GM12878 (cell line): ENCODE data around the gene HRH3.

Experiments
- CEBPB ChIP-seq, 2 experiments: fragments of 150-350 bp in 1 of 2; IDR thresholded peaks; 2 replicates each; pipeline ENCODE4 v1.6.1; 2012 to 2014; ENCODE audit warnings: low read depth in 2 of 2, low read length in 2 of 2, borderline replicate concordance in 1 of 2, inconsistent platforms in 1 of 2
- CTCF ChIP-seq, 3 experiments: IDR thresholded peaks in 2 of 3; conservative IDR thresholded peaks in 1 of 3; 2 replicates each; pipeline ENCODE4 v1.5.1; 2011; ENCODE audit warnings: low read depth in 3 of 3, low read length in 3 of 3, mild to moderate bottlenecking in 3 of 3, control low read depth in 2 of 3, moderate library complexity in 2 of 3, inconsistent platforms in 1 of 3, mixed read lengths in 1 of 3; ENCODE audit not compliant: control insufficient read depth in 2 of 3, insufficient read depth in 1 of 3; ENCODE audit errors: extremely low read depth in 1 of 3
- E4F1 ChIP-seq: fragments of 450-650 bp; IDR thresholded peaks from 2 replicates; pipeline ENCODE4 v1.6.1; 2018; ENCODE audit warnings: borderline replicate concordance, mild to moderate bottlenecking; ENCODE audit not compliant: partially characterized antibody
- HSF1 ChIP-seq: fragments of 150-350 bp; IDR thresholded peaks from 2 replicates; pipeline ENCODE4 v1.6.1; 2014; ENCODE audit warnings: mild to moderate bottlenecking, low read depth, low read length
- POLR2AphosphoS5 ChIP-seq: IDR thresholded peaks from 2 replicates; pipeline ENCODE4 v1.6.1; 2011; ENCODE audit warnings: mild to moderate bottlenecking, low read length, inconsistent platforms
- RAD21 ChIP-seq: IDR thresholded peaks from 2 replicates; pipeline ENCODE4 v1.6.1; 2011; ENCODE audit warnings: mild to moderate bottlenecking, low read depth, low read length, moderate library complexity; ENCODE audit not compliant: insufficient read depth
- TAF1 ChIP-seq: IDR thresholded peaks from 2 replicates; pipeline ENCODE4 v1.6.1; 2011; ENCODE audit warnings: mild to moderate bottlenecking, low read depth, low read length, borderline replicate concordance

- TF ChIP-seq TAF1 = no peak
- TF ChIP-seq E4F1 = no peak
- no peak for TF ChIP-seq CTCF (IDR thresholded peaks at IDR 0.05 in 2 of 3, conservative IDR thresholded peaks at IDR 0.05 in 1 of 3; ENCODE audit: control insufficient read depth in 2 of 3, extremely low read depth in 1 of 3, insufficient read depth in 1 of 3, low read depth in 3 of 3, low read length in 3 of 3)
- TF ChIP-seq POLR2AphosphoS5 = no peak
- no peak for TF ChIP-seq RAD21
- TF ChIP-seq HSF1 = no peak
- no peak for TF ChIP-seq CEBPB (IDR thresholded peaks at IDR 0.05; ENCODE audit: borderline replicate concordance in 1 of 2, low read depth in 2 of 2, low read length in 2 of 2)
Measured at GRCh38 chr20:62243906-62244515, 23.9 kb upstream of the HRH3 start.
